DND-41 (cell line): ENCODE data around the gene ZCCHC13.

ENCODE experiments used
- ATAC-seq: fragments of 200-7000 bp; cut with Tn5 transposase; 3 replicates; pipeline ENCODE4 v1.9.1; 2021; ENCODE audit warnings: low read depth; ENCODE audit not compliant: insufficient read depth
- DNase-seq: peaks from one replicate; pipeline ENCODE4 v3.0.0-alpha.2; 2020
- H2AFZ ChIP-seq: 2 replicates; pipeline ENCODE4 v1.6.0; 2012; ENCODE audit warnings: low read depth, low read length
- H3K27ac ChIP-seq: 2 replicates; pipeline ENCODE4 v1.5.1; 2012; ENCODE audit warnings: low read length, inconsistent platforms
- H3K27me3 ChIP-seq: fragments of 200-600 bp; sonication (generic); 2 replicates; pipeline ENCODE4 v1.6.0; 2012; ENCODE audit warnings: low read length, mild to moderate bottlenecking, inconsistent platforms; ENCODE audit not compliant: insufficient read depth, poor library complexity
- H3K36me3 ChIP-seq: 2 replicates; pipeline ENCODE4 v1.5.1; 2012; ENCODE audit warnings: low read length, inconsistent platforms; ENCODE audit not compliant: insufficient read depth
- H3K4me1 ChIP-seq: 2 replicates; pipeline ENCODE4 v1.5.1; 2012; ENCODE audit warnings: mild to moderate bottlenecking, low read length; ENCODE audit not compliant: insufficient read depth
- H3K4me2 ChIP-seq: 2 replicates; pipeline ENCODE4 v1.6.0; 2012; ENCODE audit warnings: mild to moderate bottlenecking, moderate library complexity, low read length, inconsistent platforms; ENCODE audit not compliant: insufficient read depth
- H3K4me3 ChIP-seq, 2 experiments: fragments of 200-600 bp in 1 of 2; shearing (Covaris generic) in 1 of 2; 2 replicates each; pipeline ENCODE4 v1.5.1; 2012 to 2016; ENCODE audit warnings: inconsistent platforms in 2 of 2, low read length in 2 of 2, mild to moderate bottlenecking in 2 of 2, low read depth in 1 of 2, moderate library complexity in 1 of 2
- H3K79me2 ChIP-seq: 2 replicates; pipeline ENCODE4 v1.6.0; 2012; ENCODE audit warnings: low read length, inconsistent platforms; ENCODE audit not compliant: insufficient read depth
- H3K9ac ChIP-seq: 2 replicates; pipeline ENCODE4 v1.6.0; 2012; ENCODE audit warnings: low read depth, mild to moderate bottlenecking, inconsistent platforms, low read length, moderate library complexity
- H3K9me3 ChIP-seq: 2 replicates; pipeline ENCODE4 v1.5.1; 2012; ENCODE audit warnings: low read length, moderate library complexity, mild to moderate bottlenecking, inconsistent platforms; ENCODE audit not compliant: insufficient read depth, severe bottlenecking
- H4K20me1 ChIP-seq: 2 replicates; pipeline ENCODE4 v1.6.0; 2012; ENCODE audit warnings: low read length; ENCODE audit not compliant: insufficient read depth
- CTCF ChIP-seq: IDR thresholded peaks from 2 replicates; pipeline ENCODE4 v1.5.1; 2012; ENCODE audit warnings: borderline replicate concordance, low read length, moderate library complexity, mild to moderate bottlenecking; ENCODE audit not compliant: poor library complexity, severe bottlenecking; ENCODE audit errors: extremely low read depth
- EZH2 ChIP-seq: IDR thresholded peaks from 3 replicates; pipeline ENCODE4 v1.6.1; 2012; ENCODE audit warnings: borderline replicate concordance, low read depth, mild to moderate bottlenecking, moderate library complexity, low read length, inconsistent platforms; ENCODE audit not compliant: severe bottlenecking

ZCCHC13 gene

GRCh38 chrX:74277320-74277719, 26.7 kb upstream of the ZCCHC13 start:
- Histone ChIP-seq H4K20me1 (no peaks in the 10 kb centered on the region; the same call in 1 of the 2 replicates), H3K27ac (no peak overlapping the region), H3K4me2 (no peak overlapping the region), H3K4me1 (no peaks in the 10 kb centered on the region), H3K4me3 (no peak overlapping the region), H3K9me3 (no peaks in the 10 kb centered on the region), H3K9ac (no peak overlapping the region), H3K79me2 (peaks cover 8% of the 10 kb centered on the region), H2AFZ (no peak overlapping the region), H3K27me3 (no peaks in the 10 kb centered on the region), H3K36me3 (peaks cover 80% of the 10 kb centered on the region)
- ATAC-seq (no peak), DNase-seq (no peak)
- TF ChIP-seq CTCF (no peak), EZH2 (no peak)

- no peak for TF ChIP-seq CTCF
- no peak for TF ChIP-seq EZH2
- Histone ChIP-seq H3K4me2 (no peak overlapping the region), H3K36me3 (peaks cover 83% of the 10 kb centered on the region), H3K4me3 (no peak overlapping the region), H3K79me2 (peaks cover 10% of the 10 kb centered on the region), H3K9ac (no peak overlapping the region), H3K9me3 (no peaks in the 10 kb centered on the region), H4K20me1 (peaks cover under 1% of the 10 kb centered on the region; the same call in 1 of the 2 replicates), H3K4me1 (no peaks in the 10 kb centered on the region), H2AFZ (no peak overlapping the region), H3K27me3 (no peaks in the 10 kb centered on the region), H3K27ac (no peak overlapping the region)
- DNase-seq, result no peak
- ATAC-seq, result no peak
Measured at GRCh38 chrX:74277846-74278245, 26.1 kb upstream of the ZCCHC13 start.

DNA sequence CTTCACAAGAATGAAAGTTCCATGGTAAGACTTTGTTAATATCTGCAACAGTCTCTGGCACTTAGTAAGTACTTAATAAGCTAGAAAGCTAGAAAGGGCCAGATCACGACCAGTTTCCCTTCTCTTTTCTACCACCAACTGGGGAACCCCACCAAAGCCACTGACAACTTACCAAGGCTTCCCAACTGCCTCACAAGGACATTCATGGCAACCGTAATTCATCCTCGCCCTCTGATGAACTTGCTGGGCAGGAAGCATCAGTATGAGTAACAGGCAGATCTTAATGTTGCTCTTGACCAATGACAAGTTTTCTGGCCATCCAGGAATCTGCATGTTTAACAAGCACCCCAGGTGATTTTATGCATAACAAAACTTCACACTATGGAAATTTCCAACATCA, 23.2 kb upstream of the ZCCHC13 start:
- no peak for DNase-seq
- H3K4me2 ChIP-seq, result no peak overlapping the region
- no peaks in the 10 kb centered on the region for H3K27me3 ChIP-seq
- H3K9me3 ChIP-seq, result no peaks in the 10 kb centered on the region
- no peaks in the 10 kb centered on the region for H3K4me1 ChIP-seq
- H2AFZ ChIP-seq, result no peak overlapping the region
- H3K79me2 ChIP-seq, result peaks cover 39% of the 10 kb centered on the region
- no peak overlapping the region for H3K4me3 ChIP-seq
- H3K36me3 ChIP-seq, result peaks cover 80% of the 10 kb centered on the region
- peaks cover 11% of the 10 kb centered on the region; the same call in 1 of the 2 replicates for H4K20me1 ChIP-seq
- no peak for ATAC-seq
- H3K9ac ChIP-seq, result no peak overlapping the region
- TF ChIP-seq CTCF (no peak), EZH2 (no peak)
- no peak overlapping the region for H3K27ac ChIP-seq
